HepG2 (cell line): ENCODE results near the gene ZNF831. TPM values are rescaled to one million over a fixed set of nuclear protein-coding genes. Genes with fewer than 3 reads are reported as not detected.
A peak's percentile ranks its signal among the peaks of the same experiment; 100 is the strongest.

ENCODE experiments used
- EEA1 ChIP-seq: sonication (generic); formaldehyde crosslinking; IDR thresholded peaks from 2 replicates; pipeline ENCODE4 v1.5.1; 2020; ENCODE audit warnings: mild to moderate bottlenecking, missing genetic modification reagents, borderline replicate concordance
- EHMT2 ChIP-seq: fragments of 200-600 bp; sonication (generic); IDR thresholded peaks from 2 replicates; pipeline ENCODE4 v1.7.0; 2017; ENCODE audit warnings: antibody characterized with exemption, low read depth, low read length, borderline replicate concordance
- ELF3 ChIP-seq: IDR thresholded peaks from 2 replicates; pipeline ENCODE4 v1.6.1; 2016; ENCODE audit warnings: missing genetic modification reagents, missing compliant biosample characterization
- HNRNPLL ChIP-seq: fragments of 200-400 bp; formaldehyde crosslinking; IDR thresholded peaks from 2 replicates; pipeline ENCODE4 v1.6.1; 2017; ENCODE audit warnings: mild to moderate bottlenecking, low read depth, low read length; ENCODE audit not compliant: poor library complexity, severe bottlenecking
- KDM5A ChIP-seq: fragments of 200-600 bp; sonication (generic); IDR thresholded peaks from 2 replicates; pipeline ENCODE4 v1.7.0; 2018; ENCODE audit warnings: antibody characterized with exemption, mild to moderate bottlenecking, low read length, borderline replicate concordance
- PLRG1 ChIP-seq: fragments of 450-650 bp; conservative IDR thresholded peaks from 2 replicates; pipeline ENCODE4 v1.6.1; 2016
- POLR2A ChIP-seq, 2 experiments: IDR thresholded peaks; 2 replicates each; pipeline ENCODE4 v1.6.1; 2011; ENCODE audit warnings: low read depth in 2 of 2, low read length in 2 of 2, mild to moderate bottlenecking in 1 of 2, moderate library complexity in 1 of 2; ENCODE audit not compliant: insufficient read depth in 1 of 2
- SMYD3 ChIP-seq: sonication (generic); formaldehyde crosslinking; IDR thresholded peaks from 2 replicates; pipeline ENCODE4 v1.8.1; 2023; ENCODE audit warnings: mild to moderate bottlenecking, missing genetic modification reagents
- SP5 ChIP-seq: IDR thresholded peaks from 2 replicates; pipeline ENCODE4 v1.6.1; 2016; ENCODE audit warnings: low read depth, borderline replicate concordance
- ZNF678 ChIP-seq: sonication (generic); formaldehyde crosslinking; IDR thresholded peaks from 2 replicates; pipeline ENCODE4 v1.4.0; 2020; ENCODE audit warnings: mild to moderate bottlenecking, missing genetic modification reagents
- ZNF776 ChIP-seq: sonication (generic); formaldehyde crosslinking; IDR thresholded peaks from 2 replicates; pipeline ENCODE4 v1.4.0; 2020; ENCODE audit warnings: mild to moderate bottlenecking, missing genetic modification reagents
- ZNF879 ChIP-seq: sonication (generic); formaldehyde crosslinking; IDR thresholded peaks from 2 replicates; pipeline ENCODE4 v1.8.1; 2023; ENCODE audit warnings: missing genetic modification reagents
- polyA plus RNA-seq, 8 experiments: library from polyadenylated mRNA; depleted of rRNA in 3 of 8; stranded (reverse) in 7 of 8; unstranded in 1 of 8; fragments of >200 nt; fragmentation: Illumina TruSeq in 4 of 8; extraction: Trizol in 4 of 8; gene quantifications; 2 replicates each; pipeline versions ENCODE4 v1.2.1 to v1.2.3, GENCODE V29; 2011 to 2016; ENCODE audit warnings: low read depth in 4 of 8, missing spikeins in 1 of 8, mixed read lengths in 1 of 8; ENCODE audit not compliant: insufficient read depth in 1 of 8
- total RNA-seq, 5 experiments: library from RNA; depleted of rRNA; stranded (reverse); fragments of >200 nt; fragmentation: Illumina TruSeq; extraction: Trizol; gene quantifications; 2 replicates each; pipeline ENCODE4 v1.2.3, GENCODE V29; 2016; ENCODE audit warnings: low read depth in 1 of 5
- TF ChIP-seq, protein P1 (sequence below), 2 experiments: fragments of 450-650 bp in 1 of 2; sonication (generic) in 1 of 2; formaldehyde crosslinking; IDR thresholded peaks; 2 replicates each; pipeline versions ENCODE4 v1.5.0 to v1.8.0; 2020 to 2022; ENCODE audit warnings: mild to moderate bottlenecking in 1 of 2, missing genetic modification reagents in 1 of 2
- TF ChIP-seq, protein P2 (sequence below): sonication (generic); formaldehyde crosslinking; IDR thresholded peaks from 2 replicates; pipeline ENCODE4 v1.4.0; 2020; ENCODE audit warnings: missing genetic modification reagents
- TF ChIP-seq, protein P3 (sequence below): conservative IDR thresholded peaks from 2 replicates; pipeline ENCODE4 v1.6.1; 2018; ENCODE audit warnings: missing genetic modification reagents
- TF ChIP-seq, protein P4 (sequence below): IDR thresholded peaks from 2 replicates; pipeline ENCODE4 v1.6.1; 2016; ENCODE audit warnings: low read depth, missing genetic modification reagents, missing compliant biosample characterization

The ZNF831 gene
- total and polyA plus RNA-seq, 2 of the 13 experiments (the other 11 are each of a cell fraction or from before 2014, with no cell fraction given): not detected

DNA sequence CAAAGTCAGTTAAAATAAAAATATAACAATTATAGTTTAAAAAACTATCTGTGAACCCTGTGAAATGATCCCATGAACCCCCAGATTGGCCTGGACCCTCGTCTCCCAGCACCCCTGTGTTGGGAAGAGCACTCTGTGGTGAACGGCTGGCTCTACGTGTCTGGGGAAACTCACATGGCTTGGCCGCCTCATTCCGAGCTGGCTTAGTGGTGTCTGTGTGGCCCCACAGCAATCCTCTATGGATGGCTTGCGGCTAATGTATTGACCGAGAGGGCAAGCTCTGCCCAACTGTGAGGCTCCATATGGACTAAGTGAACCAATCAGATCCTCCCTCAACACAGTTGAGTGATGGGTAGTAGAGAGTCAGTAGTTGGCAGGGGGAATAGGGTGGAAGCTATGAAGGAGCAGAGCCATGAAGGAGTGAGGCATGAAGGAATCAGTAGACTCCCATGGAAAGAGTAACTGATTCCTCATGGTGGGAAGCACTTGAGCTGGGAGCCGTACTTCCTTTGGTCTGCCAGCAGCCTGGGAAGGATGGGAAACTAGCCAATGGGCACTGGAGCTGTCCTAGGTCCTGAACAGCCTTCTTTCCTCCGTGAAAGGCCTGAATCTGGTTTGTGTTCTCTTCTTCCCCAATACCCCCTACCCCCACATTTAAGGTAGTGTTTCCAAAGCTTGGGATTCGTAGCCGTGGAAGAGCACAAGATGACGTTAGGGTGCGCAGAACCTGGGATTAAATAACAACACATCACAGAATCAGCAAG is 21.6 kb upstream of the ZNF831 start (continued):
- TF ChIP-seq, protein P1, sequence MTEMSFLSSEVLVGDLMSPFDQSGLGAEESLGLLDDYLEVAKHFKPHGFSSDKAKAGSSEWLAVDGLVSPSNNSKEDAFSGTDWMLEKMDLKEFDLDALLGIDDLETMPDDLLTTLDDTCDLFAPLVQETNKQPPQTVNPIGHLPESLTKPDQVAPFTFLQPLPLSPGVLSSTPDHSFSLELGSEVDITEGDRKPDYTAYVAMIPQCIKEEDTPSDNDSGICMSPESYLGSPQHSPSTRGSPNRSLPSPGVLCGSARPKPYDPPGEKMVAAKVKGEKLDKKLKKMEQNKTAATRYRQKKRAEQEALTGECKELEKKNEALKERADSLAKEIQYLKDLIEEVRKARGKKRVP (CRISPR knock-in tag; IDR thresholded peaks at IDR 0.05): no peak
- TF ChIP-seq, protein P2, sequence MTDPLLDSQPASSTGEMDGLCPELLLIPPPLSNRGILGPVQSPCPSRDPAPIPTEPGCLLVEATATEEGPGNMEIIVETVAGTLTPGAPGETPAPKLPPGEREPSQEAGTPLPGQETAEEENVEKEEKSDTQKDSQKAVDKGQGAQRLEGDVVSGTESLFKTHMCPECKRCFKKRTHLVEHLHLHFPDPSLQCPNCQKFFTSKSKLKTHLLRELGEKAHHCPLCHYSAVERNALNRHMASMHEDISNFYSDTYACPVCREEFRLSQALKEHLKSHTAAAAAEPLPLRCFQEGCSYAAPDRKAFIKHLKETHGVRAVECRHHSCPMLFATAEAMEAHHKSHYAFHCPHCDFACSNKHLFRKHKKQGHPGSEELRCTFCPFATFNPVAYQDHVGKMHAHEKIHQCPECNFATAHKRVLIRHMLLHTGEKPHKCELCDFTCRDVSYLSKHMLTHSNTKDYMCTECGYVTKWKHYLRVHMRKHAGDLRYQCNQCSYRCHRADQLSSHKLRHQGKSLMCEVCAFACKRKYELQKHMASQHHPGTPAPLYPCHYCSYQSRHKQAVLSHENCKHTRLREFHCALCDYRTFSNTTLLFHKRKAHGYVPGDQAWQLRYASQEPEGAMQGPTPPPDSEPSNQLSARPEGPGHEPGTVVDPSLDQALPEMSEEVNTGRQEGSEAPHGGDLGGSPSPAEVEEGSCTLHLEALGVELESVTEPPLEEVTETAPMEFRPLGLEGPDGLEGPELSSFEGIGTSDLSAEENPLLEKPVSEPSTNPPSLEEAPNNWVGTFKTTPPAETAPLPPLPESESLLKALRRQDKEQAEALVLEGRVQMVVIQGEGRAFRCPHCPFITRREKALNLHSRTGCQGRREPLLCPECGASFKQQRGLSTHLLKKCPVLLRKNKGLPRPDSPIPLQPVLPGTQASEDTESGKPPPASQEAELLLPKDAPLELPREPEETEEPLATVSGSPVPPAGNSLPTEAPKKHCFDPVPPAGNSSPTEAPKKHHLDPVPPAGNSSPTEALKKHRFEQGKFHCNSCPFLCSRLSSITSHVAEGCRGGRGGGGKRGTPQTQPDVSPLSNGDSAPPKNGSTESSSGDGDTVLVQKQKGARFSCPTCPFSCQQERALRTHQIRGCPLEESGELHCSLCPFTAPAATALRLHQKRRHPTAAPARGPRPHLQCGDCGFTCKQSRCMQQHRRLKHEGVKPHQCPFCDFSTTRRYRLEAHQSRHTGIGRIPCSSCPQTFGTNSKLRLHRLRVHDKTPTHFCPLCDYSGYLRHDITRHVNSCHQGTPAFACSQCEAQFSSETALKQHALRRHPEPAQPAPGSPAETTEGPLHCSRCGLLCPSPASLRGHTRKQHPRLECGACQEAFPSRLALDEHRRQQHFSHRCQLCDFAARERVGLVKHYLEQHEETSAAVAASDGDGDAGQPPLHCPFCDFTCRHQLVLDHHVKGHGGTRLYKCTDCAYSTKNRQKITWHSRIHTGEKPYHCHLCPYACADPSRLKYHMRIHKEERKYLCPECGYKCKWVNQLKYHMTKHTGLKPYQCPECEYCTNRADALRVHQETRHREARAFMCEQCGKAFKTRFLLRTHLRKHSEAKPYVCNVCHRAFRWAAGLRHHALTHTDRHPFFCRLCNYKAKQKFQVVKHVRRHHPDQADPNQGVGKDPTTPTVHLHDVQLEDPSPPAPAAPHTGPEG (CRISPR knock-in tag): no peak
- no peak for TF ChIP-seq ZNF776 (CRISPR knock-in tag)
- no peak for TF ChIP-seq POLR2A (IDR thresholded peaks at IDR 0.05; ENCODE audit: insufficient read depth in 1 of 2, low read depth in 2 of 2, low read length in 2 of 2)
- TF ChIP-seq ELF3: 0 out of 2 replicates have a peak, but pooled peaks have one; percentile 31
- no peak for TF ChIP-seq ZNF879 (CRISPR knock-in tag)
- no peak for TF ChIP-seq PLRG1
- TF ChIP-seq HNRNPLL: no peak
- TF ChIP-seq, protein P3, sequence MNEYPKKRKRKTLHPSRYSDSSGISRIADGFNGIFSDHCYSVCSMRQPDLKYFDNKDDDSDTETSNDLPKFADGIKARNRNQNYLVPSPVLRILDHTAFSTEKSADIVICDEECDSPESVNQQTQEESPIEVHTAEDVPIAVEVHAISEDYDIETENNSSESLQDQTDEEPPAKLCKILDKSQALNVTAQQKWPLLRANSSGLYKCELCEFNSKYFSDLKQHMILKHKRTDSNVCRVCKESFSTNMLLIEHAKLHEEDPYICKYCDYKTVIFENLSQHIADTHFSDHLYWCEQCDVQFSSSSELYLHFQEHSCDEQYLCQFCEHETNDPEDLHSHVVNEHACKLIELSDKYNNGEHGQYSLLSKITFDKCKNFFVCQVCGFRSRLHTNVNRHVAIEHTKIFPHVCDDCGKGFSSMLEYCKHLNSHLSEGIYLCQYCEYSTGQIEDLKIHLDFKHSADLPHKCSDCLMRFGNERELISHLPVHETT (CRISPR knock-in tag): no peak
- TF ChIP-seq, protein P4, sequence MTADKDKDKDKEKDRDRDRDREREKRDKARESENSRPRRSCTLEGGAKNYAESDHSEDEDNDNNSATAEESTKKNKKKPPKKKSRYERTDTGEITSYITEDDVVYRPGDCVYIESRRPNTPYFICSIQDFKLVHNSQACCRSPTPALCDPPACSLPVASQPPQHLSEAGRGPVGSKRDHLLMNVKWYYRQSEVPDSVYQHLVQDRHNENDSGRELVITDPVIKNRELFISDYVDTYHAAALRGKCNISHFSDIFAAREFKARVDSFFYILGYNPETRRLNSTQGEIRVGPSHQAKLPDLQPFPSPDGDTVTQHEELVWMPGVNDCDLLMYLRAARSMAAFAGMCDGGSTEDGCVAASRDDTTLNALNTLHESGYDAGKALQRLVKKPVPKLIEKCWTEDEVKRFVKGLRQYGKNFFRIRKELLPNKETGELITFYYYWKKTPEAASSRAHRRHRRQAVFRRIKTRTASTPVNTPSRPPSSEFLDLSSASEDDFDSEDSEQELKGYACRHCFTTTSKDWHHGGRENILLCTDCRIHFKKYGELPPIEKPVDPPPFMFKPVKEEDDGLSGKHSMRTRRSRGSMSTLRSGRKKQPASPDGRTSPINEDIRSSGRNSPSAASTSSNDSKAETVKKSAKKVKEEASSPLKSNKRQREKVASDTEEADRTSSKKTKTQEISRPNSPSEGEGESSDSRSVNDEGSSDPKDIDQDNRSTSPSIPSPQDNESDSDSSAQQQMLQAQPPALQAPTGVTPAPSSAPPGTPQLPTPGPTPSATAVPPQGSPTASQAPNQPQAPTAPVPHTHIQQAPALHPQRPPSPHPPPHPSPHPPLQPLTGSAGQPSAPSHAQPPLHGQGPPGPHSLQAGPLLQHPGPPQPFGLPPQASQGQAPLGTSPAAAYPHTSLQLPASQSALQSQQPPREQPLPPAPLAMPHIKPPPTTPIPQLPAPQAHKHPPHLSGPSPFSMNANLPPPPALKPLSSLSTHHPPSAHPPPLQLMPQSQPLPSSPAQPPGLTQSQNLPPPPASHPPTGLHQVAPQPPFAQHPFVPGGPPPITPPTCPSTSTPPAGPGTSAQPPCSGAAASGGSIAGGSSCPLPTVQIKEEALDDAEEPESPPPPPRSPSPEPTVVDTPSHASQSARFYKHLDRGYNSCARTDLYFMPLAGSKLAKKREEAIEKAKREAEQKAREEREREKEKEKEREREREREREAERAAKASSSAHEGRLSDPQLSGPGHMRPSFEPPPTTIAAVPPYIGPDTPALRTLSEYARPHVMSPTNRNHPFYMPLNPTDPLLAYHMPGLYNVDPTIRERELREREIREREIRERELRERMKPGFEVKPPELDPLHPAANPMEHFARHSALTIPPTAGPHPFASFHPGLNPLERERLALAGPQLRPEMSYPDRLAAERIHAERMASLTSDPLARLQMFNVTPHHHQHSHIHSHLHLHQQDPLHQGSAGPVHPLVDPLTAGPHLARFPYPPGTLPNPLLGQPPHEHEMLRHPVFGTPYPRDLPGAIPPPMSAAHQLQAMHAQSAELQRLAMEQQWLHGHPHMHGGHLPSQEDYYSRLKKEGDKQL (CRISPR knock-in tag): no peak
- no peak for TF ChIP-seq ZNF678
- TF ChIP-seq EEA1 (CRISPR knock-in tag): no peak
- TF ChIP-seq KDM5A: no peak
- TF ChIP-seq SP5 (CRISPR knock-in tag): no peak
- TF ChIP-seq SMYD3 (CRISPR knock-in tag): 0 out of 2 replicates have a peak, but pooled peaks have one; percentile 24
- peak; percentile 99 for TF ChIP-seq EHMT2
